Measurements from ENCODE around the gene SLC39A11.
"Not testable (repeated sequence)": the region's sequence is repeated elsewhere in the genome, so short reads cannot be mapped to it uniquely, and the experiment has no call there.

Gene SLC39A11

DNA sequence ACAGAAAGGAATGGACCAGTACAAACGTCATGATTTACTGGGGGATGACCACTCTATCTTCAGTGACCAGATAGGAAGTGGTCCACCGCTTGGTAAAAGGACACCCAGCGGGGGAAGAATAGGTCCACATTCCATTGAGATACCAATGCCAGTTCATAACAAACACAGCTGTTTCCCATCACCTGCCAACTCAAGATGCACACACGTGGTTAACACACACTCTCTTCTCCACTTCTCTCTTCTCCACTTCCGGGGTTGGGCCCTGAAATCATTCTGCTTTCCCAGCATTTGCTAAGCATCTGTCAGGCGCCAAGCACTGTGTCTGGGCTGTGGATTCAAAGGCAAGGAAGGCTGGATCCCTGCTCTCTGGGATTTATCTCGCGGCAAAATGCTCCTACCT lies 175.5 kb downstream of the SLC39A11 start:
- no peak for ATAC-seq
- no peak for DNase-seq

DNA sequence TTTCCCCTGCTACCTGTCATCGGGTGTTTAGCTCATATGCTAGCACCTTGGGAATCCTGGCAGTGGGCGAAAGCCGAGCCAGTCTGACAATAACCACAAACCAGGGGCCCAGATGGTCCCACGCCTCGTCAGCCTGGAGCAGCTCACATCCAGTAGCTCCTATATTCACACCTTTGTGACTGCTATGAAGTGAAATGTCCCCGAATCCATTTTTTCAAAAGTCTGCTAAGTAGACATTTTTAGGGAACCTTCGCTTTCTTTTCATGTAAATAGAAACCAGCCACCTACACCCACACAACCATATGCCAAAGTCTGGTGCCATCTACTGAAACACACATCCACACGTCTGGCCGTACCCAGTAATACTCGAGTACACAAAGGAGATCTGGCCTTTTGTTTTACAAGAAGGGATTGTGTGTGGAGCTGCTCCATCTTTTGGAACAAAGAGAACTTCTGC lies 176.8 kb downstream of the SLC39A11 start:
- no peak for DNase-seq
- no peak for ATAC-seq

- no peak for DNase-seq
- ATAC-seq: no peak
Observed at GRCh38 chr17:72913142-72913682, 179.3 kb downstream of the SLC39A11 start.

DNA sequence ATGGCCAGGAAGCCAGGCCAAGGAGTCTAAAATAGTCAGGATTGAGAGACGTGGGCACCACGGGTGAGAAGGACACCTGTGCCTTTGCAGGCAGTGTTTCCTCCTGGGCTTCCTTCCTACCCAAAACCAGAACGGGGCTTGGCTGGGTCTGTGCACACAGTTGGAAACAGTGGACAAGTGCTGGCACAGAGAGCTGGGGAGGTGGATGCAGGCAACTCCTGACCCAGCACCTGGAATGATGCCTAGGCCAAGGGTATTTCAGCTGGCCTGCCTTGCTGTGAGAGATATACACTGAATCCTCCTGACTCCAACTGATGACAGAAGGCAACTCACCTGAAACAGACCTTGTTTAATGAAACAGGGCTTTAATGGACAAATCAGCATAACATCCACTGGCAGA lies 186.2 kb downstream of the SLC39A11 start:
- ATAC-seq: no peak
- no peak for DNase-seq

DNA sequence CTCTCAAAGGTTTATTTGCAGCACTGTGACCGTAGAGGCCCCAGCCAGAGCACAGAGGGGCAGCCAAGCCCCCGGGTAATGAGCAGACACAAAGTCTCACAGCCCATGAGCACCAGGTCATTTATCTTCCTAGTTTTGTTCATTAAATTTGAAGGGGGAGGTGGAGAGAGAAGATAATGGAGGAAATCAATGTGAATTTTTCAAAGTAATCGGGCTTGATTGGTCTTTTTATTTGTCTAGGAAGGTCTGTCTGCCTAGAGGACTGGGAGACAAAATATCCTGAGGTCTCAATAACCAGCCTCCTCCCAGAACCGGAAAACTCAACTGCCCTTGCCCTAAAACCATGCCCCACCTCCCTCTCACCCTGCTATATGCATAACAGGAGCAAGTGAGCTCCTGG lies 189.0 kb downstream of the SLC39A11 start:
- no peak for DNase-seq

DNA sequence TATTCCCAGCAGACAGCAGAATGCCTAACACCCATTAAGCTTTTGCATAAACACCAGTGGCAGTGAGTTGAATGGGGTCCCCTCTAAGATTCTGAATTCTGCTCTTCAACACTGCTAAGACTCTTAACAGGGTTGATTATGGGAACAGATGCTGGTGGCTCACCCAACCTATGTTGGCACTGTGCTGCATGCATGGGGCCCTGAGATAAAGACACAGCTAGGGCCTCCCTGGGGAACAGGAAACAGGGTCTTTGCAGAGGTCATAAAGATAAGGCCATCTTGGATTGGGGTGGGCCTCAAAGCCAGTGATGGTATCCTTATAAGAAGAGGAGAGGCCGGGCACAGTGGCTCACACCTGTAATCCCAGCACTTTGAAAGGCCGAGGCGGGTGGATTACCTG lies 190.8 kb downstream of the SLC39A11 start:
- DNase-seq (no peak), ATAC-seq (no peak)

More for the DNA sequence above, 189.0 kb downstream of the SLC39A11 start:
- ATAC-seq: no peak

DNA sequence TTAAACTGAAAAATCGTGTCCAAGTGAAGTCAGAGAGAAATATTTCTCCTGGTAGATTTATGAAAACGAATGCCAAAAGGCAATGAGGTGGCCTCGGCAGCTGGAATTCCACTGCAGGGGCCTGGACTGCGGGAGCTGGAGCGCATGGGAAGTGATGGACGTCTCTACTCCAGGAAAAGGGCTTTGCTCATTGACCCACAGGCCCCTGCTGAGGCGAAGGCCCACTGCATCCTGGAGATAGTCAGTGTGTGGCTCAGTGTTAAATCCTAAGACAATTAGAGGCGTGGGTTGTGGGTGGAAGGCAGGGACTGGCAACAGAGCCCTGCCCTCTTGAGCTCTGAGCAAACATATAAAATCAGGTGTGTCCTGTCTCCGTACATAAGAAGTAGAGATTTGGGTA lies 191.4 kb downstream of the SLC39A11 start:
- no peak for ATAC-seq

GRCh38 chr17:72900654-72900971 lies 191.9 kb downstream of the SLC39A11 start:
- ATAC-seq (no peak), DNase-seq (no peak)

More for the DNA sequence above, 191.4 kb downstream of the SLC39A11 start:
- no peak for DNase-seq

GRCh38 chr17:72898725-72899124 lies 193.8 kb downstream of the SLC39A11 start:
- ATAC-seq (no peak), DNase-seq (no peak)

DNA sequence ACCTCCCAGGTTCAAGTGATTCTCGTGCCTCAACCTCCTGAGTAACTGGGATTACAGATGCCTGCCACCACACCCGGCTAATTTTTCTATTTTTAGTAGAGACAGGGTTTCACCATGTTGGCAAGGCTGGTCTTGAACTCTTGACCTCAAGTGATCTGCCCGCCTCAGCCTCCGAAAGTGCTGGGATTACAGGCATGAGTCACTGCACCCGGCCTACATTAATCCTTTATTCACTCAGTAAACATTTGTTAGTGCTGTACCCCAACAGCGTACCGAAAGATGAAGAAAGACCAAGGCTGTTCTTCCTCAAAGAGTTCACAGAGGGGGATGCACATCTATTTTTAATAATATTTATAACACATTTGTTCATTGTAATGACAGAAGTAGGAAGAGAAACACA lies 196.2 kb downstream of the SLC39A11 start:
- ATAC-seq, DNase-seq: not testable (repeated sequence)

- ATAC-seq: no peak
- DNase-seq: no peak
Observed at GRCh38 chr17:72891627-72892026, 200.9 kb downstream of the SLC39A11 start.

DNA sequence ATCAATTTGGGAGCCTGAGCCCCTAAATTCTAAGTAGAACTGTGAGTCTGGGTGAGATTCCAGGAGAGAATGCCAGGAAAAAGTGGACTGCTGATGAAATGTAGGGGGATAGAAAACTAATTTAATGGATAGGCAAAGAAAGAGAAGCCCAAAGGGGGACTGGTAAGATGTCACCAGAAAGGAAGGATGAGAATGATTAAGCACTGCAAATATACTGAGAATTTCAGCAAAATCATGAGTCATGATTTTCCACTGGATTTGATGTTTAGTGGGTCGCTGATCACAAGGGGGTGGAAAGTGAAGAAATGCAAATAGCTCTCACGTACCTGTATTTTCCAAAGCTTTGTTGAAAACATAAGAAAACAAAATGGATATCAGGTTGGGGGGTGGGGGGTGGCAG lies 201.8 kb downstream of the SLC39A11 start:
- DNase-seq (no peak), ATAC-seq (peak; percentile 19)

DNA sequence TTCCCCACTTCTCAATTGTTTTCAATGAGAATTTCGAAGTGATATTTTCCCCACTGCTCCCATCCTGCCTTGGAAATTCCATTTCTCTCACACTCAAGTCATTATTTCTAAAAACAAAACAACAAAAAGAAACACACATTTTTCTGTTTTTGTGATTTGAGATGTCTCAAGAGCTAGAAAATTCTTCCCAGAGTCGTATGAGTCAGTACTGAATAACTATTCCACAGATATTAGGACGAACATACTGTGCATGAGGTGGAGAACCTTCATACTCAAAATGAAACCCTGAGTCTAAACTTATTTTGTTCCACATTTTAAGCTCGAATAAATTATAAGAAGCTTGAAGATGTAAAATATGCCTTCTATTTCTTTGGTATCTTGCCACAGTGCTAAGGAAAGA lies 204.6 kb downstream of the SLC39A11 start:
- ATAC-seq (no peak), DNase-seq (no peak)

GRCh38 chr17:72887322-72887721 lies 205.2 kb downstream of the SLC39A11 start:
- DNase-seq (no peak), ATAC-seq (no peak)

GRCh38 chr17:72886622-72887021 lies 205.9 kb downstream of the SLC39A11 start:
- DNase-seq (no peak), ATAC-seq (no peak)

DNA sequence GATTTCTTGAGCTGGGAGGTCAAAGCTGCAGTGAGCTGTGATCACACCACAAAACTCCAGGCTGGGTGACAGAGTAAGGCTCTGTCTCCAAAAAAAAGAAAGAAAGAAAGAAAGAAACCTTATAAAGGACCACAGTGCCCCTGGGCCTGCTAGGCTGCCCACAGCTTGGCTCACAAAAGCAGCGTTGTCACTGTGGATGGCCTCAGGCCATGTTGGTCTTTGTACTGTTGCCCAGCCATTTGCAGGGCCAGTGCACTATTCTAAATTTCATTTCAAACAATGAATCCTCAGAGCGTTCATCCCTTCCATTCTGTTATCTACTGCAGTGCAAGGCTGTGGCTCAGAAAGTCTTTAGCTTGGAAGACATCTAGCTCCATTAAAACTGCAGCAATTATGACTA lies 208.4 kb downstream of the SLC39A11 start:
- no peak for ATAC-seq
- DNase-seq: no peak

GRCh38 chr17:72883351-72883750 lies 209.1 kb downstream of the SLC39A11 start:
- ATAC-seq (no peak), DNase-seq (no peak)

- no peak for DNase-seq
Observed at GRCh38 chr17:72882426-72882825, 210.1 kb downstream of the SLC39A11 start.

DNA sequence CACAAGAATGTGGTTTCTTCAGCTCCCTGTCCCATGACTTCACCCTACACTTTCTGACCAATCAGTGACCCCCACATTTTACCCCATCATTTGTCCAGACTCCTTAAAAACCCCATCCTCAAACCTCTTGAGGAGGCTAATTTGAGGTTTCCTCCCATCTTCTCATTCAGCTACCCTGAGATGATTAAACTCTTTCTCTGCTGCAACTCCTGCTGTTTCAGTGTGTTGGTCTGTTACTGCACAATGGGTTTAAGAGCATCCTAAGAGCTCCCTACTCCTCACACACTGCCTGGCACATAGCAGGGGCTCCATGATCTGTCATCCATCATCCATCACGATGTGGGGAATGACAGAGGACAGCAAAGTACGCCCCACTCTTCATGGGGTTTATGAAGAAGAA lies 212.6 kb downstream of the SLC39A11 start:
- DNase-seq: no peak
- ATAC-seq: no peak

More at GRCh38 chr17:72882426-72882825, 210.1 kb downstream of the SLC39A11 start:
- ATAC-seq: no peak

GRCh38 chr17:72878975-72879660 lies 213.4 kb downstream of the SLC39A11 start:
- no peak for ATAC-seq
- DNase-seq: no peak

DNA sequence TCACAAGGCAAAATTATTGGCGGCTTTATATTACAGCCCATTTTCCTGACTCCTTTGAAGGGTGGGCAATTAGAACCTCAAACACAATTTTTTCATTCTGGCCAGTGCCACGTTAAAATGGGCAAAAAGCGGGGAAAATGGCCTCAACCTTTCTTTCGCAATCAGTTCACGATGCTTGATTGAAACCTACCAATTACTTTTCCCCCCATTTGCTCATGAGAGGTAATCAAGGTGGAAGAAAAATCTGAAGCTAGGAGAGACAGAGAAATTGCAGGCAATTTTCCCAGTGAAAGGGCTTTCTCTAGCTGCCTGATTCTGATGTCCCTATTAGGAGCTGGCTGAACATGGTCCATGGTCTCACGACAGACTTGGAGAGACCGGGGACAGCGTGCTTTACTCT lies 215.1 kb downstream of the SLC39A11 start:
- ATAC-seq (no peak), DNase-seq (no peak)

DNA sequence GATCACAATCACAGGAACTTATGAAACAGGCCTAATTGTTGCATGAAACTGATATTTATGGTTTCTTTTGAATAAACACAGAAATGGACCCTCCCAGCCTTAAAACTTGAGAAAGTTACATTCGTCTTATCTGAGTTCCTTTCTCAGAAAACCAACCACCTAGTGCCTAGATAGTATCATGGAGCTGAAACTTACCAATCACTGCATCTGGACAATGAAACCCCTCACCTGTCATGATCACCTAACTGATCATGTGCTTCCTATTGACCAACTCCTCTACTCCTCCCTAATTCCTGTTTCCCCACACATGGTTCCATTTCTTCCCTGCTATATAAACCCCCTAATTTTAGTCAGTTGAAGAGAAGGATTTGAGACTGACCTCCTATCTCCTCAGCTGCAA lies 216.1 kb downstream of the SLC39A11 start:
- no peak for ATAC-seq
- no peak for DNase-seq

GRCh38 chr17:72875361-72875760 lies 217.1 kb downstream of the SLC39A11 start:
- ATAC-seq (no peak), DNase-seq (no peak)

GRCh38 chr17:72872396-72872795 lies 220.1 kb downstream of the SLC39A11 start:
- ATAC-seq (no peak), DNase-seq (no peak)
